ENCODE results near the gene NR1I2.

The NR1I2 gene

DNA sequence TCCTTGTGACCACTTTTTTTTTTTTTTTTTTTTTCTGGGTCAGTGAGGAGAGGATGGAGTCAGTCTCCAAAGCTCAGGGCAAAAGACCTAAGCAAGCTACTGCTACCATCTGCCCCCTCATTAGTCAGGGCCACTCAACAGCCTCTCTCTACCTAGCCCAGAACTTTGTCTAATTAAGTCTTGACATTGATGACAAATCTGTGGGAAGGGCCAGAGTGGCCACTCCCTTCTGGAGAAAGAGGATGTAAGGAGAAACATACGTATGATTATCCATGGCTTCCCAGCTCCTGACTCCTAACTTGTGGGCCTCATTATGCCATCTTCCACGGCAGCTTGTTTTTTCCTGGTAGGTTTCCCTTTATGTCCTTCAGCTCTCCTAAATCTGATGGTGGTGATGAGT is 37.9 kb downstream of the NR1I2 start:
- no peak for DNase-seq (ENCODE audit: low read depth)

GRCh38 chr3:119825820-119826219 is 43.9 kb downstream of the NR1I2 start:
- DNase-seq (ENCODE audit: low read depth): no peak

DNA sequence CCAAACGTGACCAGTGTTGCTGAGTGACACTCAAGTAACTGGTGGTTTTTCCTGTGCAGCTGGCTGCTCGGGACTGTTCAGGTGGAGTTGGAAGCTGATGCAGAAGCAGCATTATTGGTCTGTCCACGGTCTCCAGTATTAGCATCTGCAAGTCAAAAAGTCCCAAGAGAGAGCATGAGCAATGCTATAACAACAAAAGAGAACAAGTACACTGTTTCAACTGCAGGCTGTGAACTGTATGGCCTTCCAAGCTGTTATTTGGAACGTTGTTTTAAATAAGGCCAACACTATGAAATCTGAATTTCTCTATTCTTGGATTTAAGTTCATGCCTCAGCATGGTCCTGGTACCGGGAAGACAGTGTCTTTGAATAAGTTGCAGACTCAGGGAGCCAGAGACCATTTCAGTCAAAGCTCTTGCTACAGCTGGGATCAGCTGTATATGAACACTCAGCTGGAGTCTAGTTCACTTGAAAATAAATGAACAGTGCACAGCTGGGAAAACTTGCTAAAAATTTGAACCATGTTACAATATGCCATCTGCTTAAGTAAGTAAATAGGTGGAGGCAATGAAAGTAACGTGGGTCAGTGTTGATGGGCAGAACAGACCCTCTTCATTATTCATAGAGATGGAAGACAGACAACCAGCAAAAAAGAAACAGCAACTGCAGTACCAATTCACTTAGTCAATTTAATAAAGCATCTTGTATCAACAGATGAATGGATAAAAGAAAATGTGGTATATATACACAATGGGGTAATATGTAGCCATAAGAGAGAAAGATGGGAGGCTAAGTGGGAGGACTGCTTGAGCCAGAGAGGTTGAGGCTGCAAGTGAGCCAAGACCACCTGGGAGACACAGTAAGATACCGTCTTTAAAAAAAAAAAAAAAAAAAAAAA is 45.1 kb downstream of the NR1I2 start:
- DNase-seq (ENCODE audit: low read depth): no peak

- DNase-seq (ENCODE audit: low read depth): no peak
These were observed 47.5 kb downstream of the NR1I2 start for GRCh38 chr3:119829420-119829819.

GRCh38 chr3:119831022-119831421 is 49.1 kb downstream of the NR1I2 start:
- no peak for DNase-seq (ENCODE audit: low read depth)

GRCh38 chr3:119831941-119832371 is 50.1 kb downstream of the NR1I2 start:
- no peak for DNase-seq (ENCODE audit: low read depth)

DNA sequence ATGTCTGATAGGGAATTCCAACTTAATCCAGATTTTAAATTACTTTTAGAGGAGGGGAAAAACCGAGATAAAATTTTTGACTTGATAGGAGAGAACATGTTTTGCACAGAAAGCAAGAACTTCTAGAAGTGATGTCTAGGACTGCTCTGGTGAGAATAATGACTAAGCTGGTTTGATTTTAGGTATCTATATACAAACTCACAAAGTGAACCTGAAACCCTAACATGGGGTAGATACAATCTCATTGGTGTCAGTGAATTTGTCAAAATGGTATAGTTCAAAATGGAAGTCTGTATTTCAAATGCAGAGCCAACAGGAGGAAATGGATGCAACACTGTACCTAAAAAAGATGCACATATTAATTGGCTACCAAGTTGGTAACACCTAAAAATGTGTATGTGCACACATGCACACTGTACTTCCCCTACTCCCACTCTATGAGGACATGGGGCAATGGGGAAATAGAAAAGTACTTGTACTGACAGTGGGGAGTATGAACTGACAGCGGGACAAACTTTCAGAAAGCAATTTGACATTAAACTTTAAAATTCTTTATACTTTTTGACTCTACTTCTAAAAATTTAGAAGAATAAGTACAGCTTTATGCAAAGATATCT is 53.0 kb downstream of the NR1I2 start:
- no peak for DNase-seq (ENCODE audit: low read depth)

DNA sequence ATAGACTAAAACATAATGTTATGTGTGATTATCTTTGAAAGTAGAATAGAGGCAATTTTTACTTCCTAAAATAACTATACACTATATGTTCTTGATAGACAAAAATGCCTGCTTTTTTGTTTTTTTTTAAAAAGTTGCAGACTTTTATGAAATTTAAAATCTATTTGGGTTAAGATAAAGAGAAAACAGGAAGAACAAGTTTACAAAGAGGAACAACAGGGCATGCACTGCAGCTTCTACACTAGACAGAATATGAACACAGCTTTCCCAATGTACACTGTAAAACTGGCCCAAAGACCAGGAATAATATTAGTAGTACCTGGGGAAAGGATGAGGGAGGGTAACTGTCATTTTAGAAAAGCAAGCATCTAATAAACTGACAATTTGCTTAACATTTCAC is 53.7 kb downstream of the NR1I2 start:
- no peak for DNase-seq (ENCODE audit: low read depth)

DNA sequence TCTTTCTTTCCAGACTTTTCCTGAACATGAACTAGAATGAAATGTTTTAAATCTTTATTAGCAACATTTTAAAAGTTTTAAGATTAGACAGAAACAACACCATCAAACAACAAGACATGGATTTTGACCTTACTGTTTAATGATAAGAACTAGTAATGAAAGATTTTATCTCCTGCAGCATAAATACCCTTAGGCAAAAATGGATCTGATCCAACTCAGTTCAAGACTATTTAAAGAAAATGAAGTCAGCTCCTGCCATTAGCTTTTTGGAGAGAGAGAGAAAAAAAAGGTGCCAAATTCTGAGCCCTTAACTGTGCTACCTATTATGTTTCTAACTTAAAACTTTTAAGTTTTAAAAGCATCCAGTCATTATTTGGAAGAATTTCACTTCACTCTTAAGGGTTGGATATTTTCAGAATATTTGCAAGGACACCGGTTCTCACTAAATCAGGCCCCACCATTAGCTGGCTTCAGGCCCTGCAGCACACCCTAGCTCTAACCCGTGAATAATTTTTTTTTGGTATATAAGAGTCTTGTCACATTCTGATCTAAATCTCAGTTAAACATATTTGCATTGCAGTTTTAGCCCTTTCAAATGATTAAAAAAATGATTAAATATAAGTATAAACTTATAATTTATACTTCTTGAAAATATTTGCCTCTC is 60.0 kb downstream of the NR1I2 start:
- no peak for DNase-seq (ENCODE audit: low read depth)

DNA sequence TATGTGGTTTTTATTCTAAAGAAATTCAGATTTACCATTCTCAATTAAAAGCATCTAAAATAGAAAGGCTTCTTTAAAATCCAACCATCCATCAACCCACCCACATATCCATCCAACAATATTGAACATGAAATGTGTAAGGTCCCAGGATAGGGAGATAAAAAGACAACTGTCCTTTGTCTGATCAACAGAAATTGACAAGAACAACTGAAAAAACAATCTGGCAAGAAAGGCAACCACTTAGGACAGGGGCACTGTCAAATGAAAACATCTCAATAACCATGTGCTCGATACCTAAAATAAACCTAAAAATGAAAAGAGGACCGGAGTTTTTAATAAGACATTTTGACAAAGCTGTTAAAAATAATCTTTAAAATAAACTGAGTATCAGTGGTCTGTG is 67.2 kb downstream of the NR1I2 start:
- DNase-seq (ENCODE audit: low read depth): no peak

- no peak for DNase-seq (ENCODE audit: low read depth)
These were observed 74.8 kb downstream of the NR1I2 start for GRCh38 chr3:119856695-119857094.

- DNase-seq (ENCODE audit: low read depth): no peak
These were observed 77.1 kb downstream of the NR1I2 start for GRCh38 chr3:119858957-119859356.

- no peak for DNase-seq (ENCODE audit: low read depth)
These were observed 77.8 kb downstream of the NR1I2 start for GRCh38 chr3:119859728-119860127.

DNA sequence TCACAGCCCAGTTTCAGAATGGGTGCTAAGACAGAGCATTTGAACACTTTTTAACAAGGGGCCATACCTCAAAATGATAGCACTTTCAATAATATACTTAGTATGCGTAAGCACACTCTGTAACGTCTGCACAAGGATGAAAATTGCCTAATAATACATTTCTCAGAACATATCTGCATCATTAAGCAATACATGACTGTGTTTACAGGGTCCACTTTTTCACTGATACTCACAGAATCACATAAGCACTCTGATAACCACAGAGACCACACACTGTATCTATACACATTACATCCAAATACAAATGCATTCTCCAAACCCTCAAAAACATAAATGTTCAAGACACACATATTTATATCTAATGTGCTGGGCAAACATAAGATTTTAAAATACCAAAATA is 79.8 kb downstream of the NR1I2 start:
- DNase-seq (ENCODE audit: low read depth): no peak

DNA sequence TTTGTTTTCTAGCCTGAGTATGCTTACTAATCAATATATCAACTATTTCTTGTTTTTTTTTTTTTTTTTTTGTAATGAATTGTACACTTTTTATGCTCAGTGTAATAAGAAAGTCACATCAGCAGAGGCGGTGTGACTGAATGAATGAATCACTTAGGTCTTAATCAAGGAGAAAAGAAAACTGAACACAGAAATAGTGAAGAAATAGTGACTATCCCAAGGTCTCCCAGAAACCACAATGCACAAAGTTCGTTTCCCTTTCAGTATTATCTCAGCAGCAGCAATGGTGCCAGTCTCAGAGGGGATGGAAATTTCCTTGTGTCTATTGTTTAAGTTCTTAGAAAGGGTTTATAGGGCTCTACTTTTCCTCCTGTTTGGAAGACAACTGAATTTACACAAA is 80.7 kb downstream of the NR1I2 start:
- no peak for DNase-seq (ENCODE audit: low read depth)

GRCh38 chr3:119864476-119864875 is 82.6 kb downstream of the NR1I2 start:
- no peak for DNase-seq (ENCODE audit: low read depth)

All from stimulated activated CD8-positive, alpha-beta memory T cell treated with anti-CD3 and anti-CD28 coated beads, Interleukin-15, amount 100 ng/mL, for 1 hour (primary cell).